ENCODE results near the gene DDX23.
A peak's percentile ranks its signal among the peaks of the same experiment; 100 is the strongest.
"Not testable (repeated sequence)": the region's sequence is repeated elsewhere in the genome, so short reads cannot be mapped to it uniquely, and the experiment has no call there.

The DDX23 gene

DNA sequence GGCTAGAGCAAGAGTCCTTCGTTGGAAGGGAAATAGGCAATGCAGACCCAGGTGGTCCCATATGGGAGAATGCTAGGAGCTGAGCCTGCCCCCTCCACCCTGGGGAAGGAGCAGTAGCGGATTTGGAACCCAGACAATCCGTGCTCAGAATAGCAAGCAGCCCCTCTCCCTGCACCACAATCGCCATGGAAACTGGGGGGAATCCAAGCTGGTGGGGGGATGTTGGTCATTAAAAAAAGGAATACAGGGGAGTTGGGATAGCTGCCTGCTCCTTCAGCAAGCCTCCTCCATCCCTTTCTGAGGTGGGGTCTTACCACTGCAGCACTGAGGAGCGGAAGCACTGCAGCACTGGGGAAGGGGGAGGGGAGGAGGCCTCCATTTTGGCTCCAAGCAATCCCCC, 10.8 kb upstream of the DDX23 start:
- no peak for DNase-seq (ENCODE audit: low read depth in 3 of 3)

DNA sequence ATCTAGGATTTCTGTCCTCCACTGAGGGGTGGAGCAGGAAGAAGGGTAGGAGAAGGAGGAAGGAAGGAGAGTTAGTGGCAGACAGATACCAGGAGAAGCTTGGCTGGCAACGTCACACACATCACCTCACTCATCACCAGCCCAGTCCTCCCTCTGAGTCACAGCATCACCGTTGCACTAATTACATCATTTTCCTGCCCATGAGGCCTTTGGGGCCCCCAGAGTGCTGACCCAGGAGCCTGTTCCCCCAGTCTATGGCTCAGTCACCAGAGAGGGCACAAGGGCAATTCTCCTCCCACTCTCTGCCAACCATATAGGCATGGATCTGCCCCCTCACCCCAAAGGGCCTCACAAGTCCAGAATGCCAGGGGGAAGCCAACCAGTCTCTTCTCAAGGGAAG, 9.1 kb upstream of the DDX23 start:
- DNase-seq (ENCODE audit: low read depth in 3 of 3), result no peak

DNA sequence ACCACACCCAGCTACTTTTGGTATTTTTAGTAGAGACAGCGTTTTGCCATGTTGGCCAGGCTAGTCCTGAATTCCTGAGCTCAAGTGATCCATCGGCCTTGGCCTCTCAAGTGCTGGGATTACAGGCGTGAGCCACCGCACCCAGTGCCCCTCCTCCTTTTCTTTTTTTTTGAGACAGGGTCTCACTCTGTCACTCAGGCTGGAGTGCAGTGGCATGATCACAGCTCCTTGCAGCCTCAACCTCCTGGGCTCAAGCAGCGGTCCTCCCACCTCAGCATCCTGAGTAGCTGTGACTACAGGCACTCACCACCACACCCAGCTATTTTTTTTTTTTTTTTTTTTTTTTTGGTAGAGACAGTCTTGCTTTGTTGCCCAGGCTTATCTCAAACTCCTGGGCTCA, 8.3 kb upstream of the DDX23 start:
- not testable (repeated sequence) for DNase-seq (ENCODE audit: low read depth in 3 of 3)

DNA sequence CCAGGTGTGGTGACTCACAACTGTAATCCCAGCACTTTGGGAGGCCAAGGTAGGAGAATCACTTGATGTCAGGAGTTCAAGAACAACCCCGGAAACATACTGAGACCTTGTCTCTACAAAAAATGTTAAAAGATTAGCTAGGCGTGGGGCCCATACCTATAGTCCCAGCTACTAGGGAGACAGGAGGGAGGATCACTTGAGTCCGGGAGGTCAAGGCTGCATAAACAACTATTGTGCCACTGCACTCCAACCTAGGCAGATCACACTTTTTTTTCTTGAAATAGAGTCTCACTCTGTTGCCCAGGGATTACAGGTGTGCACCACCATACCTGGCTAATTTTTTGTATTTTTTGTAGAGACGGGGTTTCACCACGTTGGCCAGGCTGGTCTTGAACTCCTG, 7.6 kb upstream of the DDX23 start:
- DNase-seq (ENCODE audit: low read depth in 3 of 3), result no peak

DNA sequence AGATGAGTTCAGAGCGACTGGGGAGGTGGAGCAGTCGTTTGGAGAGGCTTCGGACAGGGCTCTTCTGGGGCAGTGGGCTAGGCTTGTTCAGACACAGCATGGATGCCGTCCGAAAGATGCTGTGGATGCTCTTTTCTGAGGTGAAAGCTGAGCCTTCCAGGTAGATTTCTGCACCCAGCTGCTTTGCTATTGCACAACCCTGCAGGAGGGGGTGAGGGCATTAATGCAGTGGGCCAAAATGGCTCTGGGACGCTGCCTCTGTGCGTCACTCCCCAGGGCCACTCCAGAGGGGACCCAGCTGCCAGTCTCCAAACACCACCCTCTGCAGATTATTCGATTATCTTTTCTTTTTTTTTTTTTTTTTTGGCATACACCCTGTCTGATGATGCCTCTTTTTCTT, 6.1 kb upstream of the DDX23 start:
- no peak for DNase-seq (ENCODE audit: low read depth in 3 of 3)

DNA sequence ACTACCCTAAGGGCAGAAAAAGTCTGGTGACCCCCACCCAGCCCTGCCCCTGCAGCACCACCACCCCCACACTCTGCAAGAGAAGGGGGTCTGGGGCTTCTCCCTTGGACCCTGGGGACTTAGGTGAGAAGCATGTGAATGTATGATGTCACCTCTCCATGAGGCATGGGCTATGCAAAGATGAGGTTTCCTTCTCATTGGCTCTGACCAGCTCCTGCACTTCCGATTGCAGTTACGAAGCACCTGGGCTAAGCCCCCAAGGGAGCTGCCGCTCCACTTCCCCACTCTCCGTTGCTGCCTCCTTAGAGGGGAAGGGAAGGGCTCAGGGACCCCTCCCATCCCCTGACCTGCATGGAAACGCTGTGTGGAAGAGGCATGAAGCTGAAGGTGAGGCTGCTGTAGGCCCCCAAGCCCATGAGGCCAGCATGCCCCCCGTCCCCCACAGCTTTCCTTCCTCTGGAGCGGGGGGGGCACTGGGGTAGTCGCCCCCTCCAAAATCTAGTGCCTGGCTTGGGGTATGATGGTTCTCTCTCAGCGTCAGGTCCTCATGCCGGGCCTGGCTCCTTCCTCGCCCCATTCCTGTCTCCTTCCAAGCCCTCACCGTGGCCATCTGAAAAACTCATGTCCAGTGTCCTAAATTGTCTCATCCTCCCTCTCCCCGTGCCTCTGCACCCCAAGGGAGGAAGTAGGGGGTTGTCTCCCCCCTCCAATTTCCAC, 5.5 kb upstream of the DDX23 start:
- DNase-seq (ENCODE audit: low read depth in 3 of 3), result no peak

DNA sequence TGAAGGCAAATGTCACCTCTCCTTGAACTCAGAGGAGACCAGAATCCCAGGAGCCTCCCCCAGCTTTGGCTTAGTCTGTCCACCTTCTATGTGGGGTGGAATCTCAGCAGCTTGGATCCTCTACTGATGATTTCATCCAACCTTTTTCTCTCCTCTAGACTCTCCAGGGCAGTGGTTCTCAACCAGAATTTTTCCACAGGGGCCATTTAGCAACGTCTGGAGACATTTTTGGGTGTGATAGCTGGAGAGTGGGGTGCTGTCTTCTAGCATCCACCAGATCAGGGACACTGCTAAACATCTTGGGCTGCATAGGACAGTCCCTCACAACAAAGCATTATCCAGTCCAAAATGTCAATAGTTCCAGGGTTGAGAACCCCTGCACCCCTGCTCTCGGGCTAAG, 4.4 kb upstream of the DDX23 start:
- no peak for DNase-seq (ENCODE audit: low read depth in 3 of 3)

DNA sequence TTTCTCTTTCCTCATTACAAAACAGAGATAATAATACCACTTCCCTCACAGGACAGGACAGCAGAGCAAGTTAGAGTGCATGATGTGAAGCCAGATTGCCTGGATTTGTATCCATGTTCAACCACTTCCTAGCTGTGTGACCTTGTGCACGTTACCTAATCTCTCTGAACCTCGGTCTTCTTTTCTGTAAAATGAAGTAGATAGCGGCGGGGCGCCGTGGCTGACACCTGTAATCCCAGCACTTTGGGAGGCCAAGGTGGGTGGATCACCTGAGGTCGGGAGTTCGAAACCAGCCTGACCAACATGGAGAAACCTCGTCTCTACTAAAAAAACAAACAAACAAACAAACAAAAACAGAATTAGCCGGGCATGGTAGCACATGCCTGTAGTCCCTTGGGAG, 3.0 kb upstream of the DDX23 start:
- DNase-seq (ENCODE audit: low read depth in 3 of 3), result not testable (repeated sequence)

DNA sequence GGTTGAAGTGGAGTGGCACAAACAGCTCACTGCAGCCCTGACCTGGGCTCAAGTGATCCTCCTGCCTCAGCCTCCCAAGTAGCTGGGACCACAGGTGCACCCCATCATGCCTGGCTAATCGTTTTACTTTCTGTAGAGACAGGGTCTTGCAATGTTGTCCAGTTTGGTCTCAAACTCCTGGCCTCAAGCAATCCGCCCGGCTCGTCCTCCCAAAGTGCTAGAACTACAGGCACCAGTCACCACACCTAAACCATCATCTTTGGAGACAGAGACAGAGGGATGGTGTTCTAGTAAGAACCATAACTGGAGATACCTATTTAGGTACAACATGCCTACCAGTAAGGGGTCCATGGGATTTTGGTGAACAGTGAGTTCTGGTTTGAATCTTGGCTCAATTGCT, 2.5 kb upstream of the DDX23 start:
- no peak for DNase-seq (ENCODE audit: low read depth in 3 of 3)

DNA sequence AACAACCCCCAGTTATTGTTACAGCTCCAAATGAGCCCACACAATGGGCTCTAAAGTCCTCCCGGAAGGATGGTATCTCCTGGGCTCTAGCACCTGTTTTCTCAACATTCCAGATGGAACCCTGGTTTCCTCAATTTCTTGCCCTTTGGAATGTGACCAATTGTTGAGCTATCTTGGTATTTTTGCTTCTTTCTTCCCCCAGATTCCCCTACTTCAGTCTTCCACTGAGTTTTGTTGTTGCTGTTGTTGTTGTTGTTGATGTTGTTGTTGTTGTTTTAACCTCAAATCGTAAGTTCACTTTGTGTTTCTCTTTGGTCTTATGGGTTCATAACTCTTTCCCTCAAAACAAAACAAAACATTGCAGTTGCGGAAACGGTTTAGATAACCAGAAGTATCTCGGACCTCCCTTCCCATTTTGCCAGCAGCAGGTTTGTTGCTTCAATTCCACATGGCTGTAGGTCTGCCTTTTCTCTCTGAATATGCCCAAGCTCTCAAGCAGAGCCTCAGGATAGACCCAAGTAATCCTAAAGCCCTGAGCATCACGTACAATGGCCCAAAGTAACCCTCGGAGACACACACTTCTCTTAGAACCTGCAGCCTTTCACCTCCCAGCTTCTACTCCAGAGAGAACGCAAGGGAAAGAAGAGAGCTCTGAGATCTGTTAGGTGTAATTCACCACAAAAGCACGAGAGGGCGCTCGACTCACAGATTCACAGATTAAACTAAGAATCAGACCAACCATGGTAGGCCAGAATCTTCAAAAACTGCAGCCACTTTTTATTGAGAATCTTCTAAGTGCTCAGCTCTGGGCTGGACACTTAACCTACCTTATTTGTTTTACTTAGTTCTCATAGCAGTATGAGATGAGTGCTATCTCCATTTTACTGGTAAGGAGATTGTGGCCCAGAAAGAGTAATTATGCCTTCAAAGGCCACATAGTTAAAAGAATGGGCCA, 1.0 kb upstream of the DDX23 start:
- peak; percentile 61 to 78 (median 71) for DNase-seq (ENCODE audit: low read depth in 3 of 3)

DNA sequence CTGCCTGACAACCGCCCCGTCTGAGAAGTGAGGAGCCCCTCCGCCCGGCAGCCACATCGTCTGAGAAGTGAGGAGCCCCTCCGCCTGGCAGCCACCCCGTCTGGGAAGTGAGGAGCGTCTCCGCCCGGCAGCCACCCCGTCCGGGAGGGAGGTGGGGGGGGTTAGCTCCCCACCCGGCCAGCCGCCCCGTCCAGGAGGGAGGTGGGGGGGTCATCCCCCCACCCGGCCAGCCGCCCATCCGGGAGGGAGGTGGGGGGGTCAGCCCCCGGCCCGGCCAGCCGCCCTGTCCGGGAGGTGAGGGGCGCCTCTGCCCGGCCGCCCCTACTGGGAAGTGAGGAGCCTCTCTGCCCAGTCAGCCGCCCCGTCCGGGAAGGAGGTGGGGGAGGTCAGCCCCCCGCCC, 9.9 kb downstream of the DDX23 start:
- not testable (repeated sequence) for DNase-seq (ENCODE audit: low read depth in 3 of 3)

DNA sequence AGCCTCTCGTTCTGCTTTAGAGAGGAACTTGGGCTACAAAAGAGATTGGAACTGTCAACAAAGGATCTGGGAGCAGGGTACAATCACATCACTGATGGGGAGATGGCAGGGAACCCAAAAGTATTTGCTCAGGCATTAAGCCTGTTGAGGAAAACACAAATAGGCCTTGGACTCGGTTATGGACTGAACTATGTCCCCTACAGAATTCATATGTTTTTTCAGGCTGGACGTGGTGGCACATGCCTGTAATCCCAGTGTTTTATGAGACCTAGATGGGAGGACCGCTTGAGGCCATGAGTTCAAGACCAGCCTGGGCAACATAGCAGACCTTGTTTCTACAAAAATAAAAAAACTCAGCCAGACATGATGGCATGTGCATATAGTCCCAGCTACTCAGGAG, 13.9 kb downstream of the DDX23 start:
- no peak for DNase-seq (ENCODE audit: low read depth in 3 of 3)

DNA sequence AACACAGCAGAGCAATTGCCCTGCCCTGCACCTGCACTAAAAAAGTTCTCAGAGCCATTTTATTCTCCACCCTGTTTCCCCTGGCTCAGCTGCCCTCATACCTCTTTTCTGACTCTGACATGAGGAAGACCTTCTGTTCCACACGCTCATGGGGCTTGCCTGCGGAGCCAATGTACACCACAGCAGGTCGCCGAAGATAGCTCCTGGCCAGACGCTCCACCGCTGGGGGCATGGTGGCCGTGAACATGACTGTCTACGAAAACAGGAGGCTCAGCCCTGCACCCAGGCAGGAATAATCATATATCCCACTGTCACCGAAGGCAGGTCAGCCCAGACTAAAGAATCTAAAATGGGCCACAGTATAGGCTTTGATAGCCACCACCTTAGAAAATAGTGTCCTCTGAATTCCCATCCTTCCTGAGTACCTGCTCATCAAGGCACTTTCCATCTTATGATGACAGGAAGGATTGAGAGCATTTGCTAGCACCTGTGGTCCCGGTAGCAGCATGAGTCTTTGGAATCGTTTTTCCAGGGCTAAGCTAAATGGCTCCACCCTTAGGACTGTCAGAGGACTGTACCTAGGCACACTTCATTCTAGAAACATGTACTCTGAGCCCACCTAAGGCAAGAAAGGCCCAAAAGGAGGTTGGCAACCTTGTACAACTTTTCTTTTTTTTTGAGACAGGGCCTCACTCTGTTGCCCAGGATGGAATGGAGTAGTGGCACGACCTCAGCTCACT, 19.5 kb downstream of the DDX23 start:
- DNase-seq (ENCODE audit: low read depth in 3 of 3), result no peak

DNA sequence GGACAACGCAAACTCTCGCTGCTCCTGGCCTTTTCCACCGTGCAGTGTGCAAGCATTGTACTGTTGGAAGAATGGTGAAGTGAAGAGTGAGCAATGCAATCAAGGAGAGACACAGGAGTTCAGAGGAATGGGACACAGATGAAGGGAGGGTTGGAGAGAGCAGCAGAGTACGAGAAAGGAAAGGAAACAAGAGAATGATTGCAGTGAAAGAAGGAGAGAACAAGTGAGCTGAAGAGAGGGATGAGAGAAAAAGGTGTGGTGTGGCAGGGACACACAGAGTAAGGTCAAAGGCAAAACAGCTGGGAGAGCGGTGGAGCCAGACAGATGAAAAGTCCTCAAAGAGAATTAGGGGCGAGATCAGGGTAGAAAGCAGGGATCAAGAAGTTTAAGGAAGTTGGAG, 20.7 kb downstream of the DDX23 start:
- DNase-seq (ENCODE audit: low read depth in 3 of 3), result no peak

DNA sequence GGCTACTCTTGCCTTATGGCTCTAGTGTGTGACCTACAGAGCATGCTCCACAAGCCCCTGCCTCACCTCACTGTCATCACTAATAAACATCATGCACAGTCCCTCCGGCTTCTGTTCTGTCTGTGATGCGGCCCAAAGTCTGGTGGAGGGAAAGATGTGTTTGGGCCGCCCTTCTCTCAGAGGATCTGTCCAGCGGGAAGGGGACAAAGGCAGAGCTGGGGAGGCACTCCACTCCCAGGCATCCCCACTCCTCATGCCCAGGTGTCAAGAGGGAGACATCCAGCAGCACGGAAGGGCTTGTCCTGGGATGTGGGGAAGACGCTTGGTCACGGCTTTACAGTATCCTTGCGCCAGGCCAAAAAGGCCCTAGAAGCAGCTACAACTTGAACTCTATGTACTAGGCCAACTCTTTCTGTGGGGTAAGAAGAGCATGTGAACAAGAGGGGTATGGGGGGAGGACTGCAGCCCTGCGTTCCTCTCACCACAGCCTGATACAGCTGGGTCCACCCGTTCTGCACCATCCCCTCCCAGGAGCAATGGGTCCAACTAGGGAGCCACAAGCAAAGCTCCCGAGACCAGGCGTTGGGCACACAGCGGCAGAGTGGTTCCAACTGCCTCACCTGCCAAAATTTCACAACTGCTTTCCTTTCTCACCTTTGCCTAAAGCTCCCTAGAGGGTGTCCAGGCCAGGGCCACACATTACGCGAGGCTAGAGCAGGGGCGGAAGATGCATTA, 23.0 kb downstream of the DDX23 start:
- DNase-seq (ENCODE audit: low read depth in 3 of 3), result no peak

DNA sequence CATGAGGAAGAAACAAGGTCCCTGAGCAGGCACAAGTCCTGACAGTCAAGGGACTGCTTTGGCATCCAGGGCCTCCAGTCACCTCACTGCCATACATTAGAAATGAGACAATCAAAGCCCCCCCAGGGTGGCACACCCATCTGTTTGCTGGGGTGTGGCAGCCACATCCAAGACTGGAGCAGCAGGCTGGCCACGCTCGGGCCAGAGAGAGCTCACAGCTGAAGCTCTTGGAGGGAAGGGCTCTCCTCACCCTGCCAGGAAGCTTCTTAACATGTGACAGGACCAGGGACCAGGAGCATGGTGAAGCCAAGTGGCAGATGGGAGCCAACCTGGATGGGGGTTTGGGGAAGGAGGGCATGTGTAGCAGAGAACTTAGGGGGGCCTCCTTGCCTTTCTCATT, 23.7 kb downstream of the DDX23 start:
- DNase-seq (ENCODE audit: low read depth in 3 of 3), result no peak

DNA sequence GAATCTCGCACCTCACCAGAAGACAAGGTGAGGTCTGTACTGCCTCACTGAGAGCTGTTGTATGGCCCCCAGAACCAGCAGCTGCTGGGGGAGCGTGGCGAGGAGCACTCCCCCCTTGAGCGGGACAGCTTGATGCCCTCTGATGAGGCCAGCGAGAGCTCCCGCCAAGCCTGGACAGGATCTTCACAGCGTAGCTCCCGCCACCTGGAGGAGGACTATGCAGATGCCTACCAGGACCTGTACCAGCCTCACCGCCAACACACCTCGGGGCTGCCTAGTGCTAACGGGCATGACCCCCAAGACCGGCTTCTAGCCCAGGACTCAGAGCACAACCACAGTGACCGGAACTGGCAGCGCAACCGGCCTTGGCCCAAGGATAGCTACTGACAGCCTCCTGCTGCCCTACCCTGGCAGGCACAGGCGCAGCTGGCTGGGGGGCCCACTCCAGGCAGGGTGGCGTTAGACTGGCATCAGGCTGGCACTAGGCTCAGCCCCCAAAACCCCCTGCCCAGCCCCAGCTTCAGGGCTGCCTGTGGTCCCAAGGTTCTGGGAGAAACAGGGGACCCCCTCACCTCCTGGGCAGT, 24.4 kb downstream of the DDX23 start:
- DNase-seq (ENCODE audit: low read depth in 3 of 3), result no peak

DNA sequence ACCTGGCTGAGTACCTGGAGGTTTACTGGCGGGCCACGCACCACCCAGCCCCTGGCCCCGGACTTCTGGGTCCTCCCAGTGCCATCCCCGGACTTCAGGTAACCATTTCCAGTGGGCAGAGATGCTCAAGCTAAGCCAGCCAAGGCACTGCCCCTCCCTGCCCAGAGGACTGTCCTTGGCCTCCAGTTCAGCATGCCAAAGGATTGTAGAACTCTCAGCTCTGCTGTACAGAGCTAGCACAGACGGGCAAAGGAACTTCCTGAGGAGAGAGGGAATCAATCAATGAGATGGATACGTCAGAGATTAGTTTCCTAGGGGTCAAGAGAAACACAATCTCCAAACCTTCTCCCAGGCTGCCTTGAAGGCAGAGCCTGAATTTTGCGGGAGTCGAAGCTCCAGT, 24.9 kb downstream of the DDX23 start:
- no peak for DNase-seq (ENCODE audit: low read depth in 3 of 3)

DNA sequence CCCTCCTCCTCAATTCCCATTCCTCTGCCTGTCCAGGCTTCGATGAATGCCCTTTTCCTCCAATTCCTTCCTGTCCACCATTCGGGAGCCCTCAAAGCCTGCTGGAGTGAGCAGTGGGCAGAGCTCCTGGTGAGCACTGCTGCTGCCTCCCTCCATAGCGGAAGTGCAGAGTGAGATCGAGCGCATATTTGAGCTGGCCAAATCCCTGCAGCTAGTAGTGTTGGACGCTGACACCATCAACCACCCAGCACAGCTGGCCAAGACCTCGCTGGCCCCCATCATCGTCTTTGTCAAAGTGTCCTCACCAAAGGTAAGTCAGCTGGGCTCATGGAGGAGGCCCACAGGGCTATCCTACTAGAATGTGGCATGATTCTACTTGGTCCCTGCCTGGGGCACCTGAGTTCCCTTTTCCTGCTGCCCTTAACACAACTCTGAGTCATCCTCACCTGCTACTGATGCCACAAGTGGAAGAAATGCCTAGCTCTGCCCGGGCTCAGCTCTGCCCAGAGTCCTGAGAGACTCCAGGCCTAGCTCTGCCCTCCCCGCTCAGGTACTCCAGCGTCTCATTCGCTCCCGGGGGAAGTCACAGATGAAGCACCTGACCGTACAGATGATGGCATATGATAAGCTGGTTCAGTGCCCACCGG, 25.6 kb downstream of the DDX23 start:
- no peak for DNase-seq (ENCODE audit: low read depth in 3 of 3)

DNA sequence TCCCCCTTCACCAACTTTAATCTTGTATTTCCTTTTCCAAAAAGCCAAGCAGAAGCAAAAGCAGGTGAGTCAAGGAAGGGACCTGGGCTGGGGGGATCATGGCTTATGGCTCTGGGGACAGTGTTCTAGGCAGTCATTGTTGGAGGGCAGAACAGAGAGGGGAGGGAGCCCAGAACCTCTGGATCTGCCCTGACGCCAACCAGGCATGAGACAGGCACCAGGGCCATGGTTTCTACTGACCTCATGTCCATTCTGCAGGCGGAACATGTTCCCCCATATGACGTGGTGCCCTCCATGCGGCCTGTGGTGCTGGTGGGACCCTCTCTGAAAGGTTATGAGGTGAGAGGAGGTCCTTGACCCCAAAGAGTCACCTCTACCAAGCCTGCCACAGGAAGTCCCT, 27.1 kb downstream of the DDX23 start:
- DNase-seq (ENCODE audit: low read depth in 3 of 3), result no peak

DNA sequence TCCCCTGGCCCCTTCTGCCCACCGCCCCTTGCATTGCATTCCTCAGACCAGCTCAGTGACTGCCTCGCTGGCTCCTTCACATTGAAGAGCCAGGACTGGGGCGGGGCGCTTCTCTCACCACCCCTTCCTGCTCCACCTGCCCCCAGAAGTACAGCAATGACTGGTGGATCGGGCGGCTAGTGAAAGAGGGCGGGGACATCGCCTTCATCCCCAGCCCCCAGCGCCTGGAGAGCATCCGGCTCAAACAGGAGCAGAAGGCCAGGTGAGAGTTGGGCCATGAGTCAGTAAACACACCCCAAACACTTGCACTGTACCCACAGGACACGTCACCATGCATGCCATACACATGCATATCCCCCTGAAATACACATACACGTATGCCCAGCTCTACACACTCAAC, 27.9 kb downstream of the DDX23 start:
- no peak for DNase-seq (ENCODE audit: low read depth in 3 of 3)
